H1 (cell line): ENCODE measurements around the gene GADL1. TPM values are rescaled to one million over a fixed set of nuclear protein-coding genes. Genes with fewer than 3 reads are reported as not detected.

Source experiments
- ATF2 ChIP-seq: IDR thresholded peaks from 2 replicates; pipeline ENCODE4 v1.6.1; 2012; ENCODE audit warnings: low read length, inconsistent platforms
- CBX8 ChIP-seq: fragments of 300-800, 300-1000 bp; sonication (generic); IDR thresholded peaks from 2 replicates; pipeline ENCODE4 v1.7.1; 2016; ENCODE audit warnings: low read depth, low read length, borderline replicate concordance
- HDAC2 ChIP-seq, 2 experiments: fragments of 300-600 bp in 1 of 2; sonication (generic) in 1 of 2; IDR thresholded peaks; 2 replicates each; pipeline ENCODE4 v1.6.1; 2011 to 2012; ENCODE audit warnings: low read depth in 2 of 2, low read length in 2 of 2, mild to moderate bottlenecking in 2 of 2, moderate library complexity in 2 of 2, borderline replicate concordance in 1 of 2, inconsistent platforms in 1 of 2
- HDAC6 ChIP-seq: IDR thresholded peaks from one replicate; pipeline ENCODE4 v1.7.1; 2012; ENCODE audit warnings: low read depth, mild to moderate bottlenecking, inconsistent platforms, low read length, moderate library complexity
- polyA plus RNA-seq, 7 experiments: library from polyadenylated mRNA; depleted of rRNA in 3 of 7; stranded (reverse) in 5 of 7; unstranded in 2 of 7; fragments of >200 nt in 5 of 7; fragments of 200-250 nt in 2 of 7; gene quantifications; 1 replicate in 5 of 7; 2 replicates in 1 of 7; 4 replicates in 1 of 7; pipeline versions ENCODE4 v1.2.1 to v1.2.3, GENCODE V29; 2011 to 2013; ENCODE audit warnings: missing spikeins in 2 of 7, mixed read lengths in 2 of 7
- total RNA-seq: library from RNA; stranded (reverse); fragmentation: NEBNext Ultra II Directional; extraction: Animal tissue kit (Norgen Biotek cat#: 25700); gene quantifications from 2 replicates; pipeline ENCODE4 v1.2.1, GENCODE V29; 2021

GADL1 gene
- total and polyA plus RNA-seq, 2 of the 8 experiments (the other 6 are each of a cell fraction or from before 2014, with no cell fraction given) = 0.03 to 0.30 TPM

DNA sequence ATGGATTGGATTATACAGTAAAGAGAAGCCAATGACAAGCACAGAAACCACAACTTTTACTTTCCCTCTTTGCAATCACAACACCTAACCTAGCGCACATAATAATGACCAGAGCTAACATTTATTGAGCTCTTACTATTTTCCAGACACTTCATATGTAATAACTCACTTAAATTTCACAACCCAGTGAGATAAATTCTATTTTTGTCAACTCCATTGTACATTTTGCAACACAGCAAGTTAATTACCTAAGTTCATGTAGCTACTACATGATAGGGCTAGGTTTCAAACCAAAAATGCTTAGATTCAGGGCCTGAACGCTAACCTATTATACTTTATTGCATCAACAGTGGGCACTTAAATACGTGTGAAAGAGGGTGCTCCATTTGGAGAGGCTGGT is 89.5 kb downstream of the GADL1 start (continued):
- no peak for TF ChIP-seq HDAC2 (IDR thresholded peaks at IDR 0.05; ENCODE audit: borderline replicate concordance in 1 of 2, low read depth in 2 of 2, low read length in 2 of 2)
- TF ChIP-seq HDAC6 = no peak
- TF ChIP-seq CBX8 = no peak
- no peak for TF ChIP-seq ATF2
